Stimulated activated CD4-positive, alpha-beta T cell treated with anti-CD3 and anti-CD28 coated beads, Interleukin-15, amount 100 ng/mL, for 24 hours (primary cell): ENCODE measurements around the gene CHKB.

Experiments used
- DNase-seq: peaks from one replicate; pipeline ENCODE4 v3.0.0-alpha.2; 2020

CHKB gene

DNA sequence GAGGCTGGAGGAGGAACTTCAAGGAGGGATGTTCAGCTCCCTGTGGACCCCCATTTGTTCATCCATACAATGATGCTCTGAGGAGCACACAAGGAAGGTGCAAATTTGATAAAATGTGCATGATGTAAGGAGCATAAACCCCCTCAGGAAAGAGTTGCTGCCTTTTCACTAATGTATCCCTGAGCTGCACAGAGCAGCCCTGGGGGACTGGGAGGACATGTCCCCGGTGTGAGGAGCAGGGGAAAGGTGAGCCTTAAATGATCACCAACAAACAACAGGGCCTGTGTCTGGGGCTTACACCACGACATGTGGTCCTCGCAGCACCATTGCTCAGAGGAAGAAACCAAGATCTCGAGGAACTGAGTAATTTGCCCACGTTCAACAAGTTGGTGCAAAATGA lies 14.4 kb upstream of the CHKB start:
- DNase-seq, result no peak

DNA sequence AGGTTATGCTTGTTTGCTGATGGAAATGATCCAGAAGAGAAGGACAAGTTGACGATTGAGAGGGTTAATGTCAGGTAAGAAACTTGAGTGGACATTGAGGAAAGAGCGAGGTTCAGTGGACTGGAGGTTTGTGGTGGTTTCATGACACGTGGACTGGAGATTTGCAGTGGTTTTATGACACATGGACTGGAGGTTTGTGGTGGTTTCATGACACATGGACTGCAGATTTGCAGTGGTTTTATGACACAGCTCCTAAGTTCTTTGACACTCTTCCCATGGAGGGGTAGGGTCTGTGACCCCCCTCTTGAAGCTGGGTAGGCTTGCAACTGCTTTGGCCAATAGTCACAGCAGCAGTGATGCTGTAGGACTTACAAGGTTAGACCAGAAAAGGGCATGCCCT lies 12.5 kb upstream of the CHKB start:
- no peak for DNase-seq

DNA sequence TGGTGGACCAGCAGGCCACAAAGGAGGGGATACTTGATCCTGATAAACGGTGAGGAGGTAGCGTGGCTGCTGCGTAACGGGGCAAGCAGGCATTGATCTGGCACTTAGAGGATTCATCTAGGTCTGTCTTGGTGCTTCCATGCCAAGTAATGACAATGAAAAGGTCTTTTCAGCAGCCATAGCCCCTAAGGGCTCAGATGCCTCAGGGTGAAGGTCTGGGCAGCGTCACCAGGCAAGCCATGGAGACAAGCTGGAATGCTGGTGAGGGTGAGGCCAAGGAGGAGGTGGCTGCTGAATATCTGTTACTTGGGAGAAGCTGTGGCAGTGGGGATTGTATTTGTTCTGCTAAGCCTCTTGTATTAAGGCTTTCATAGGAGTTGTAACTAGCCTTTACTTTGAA lies 4.8 kb upstream of the CHKB start:
- DNase-seq, result no peak

DNA sequence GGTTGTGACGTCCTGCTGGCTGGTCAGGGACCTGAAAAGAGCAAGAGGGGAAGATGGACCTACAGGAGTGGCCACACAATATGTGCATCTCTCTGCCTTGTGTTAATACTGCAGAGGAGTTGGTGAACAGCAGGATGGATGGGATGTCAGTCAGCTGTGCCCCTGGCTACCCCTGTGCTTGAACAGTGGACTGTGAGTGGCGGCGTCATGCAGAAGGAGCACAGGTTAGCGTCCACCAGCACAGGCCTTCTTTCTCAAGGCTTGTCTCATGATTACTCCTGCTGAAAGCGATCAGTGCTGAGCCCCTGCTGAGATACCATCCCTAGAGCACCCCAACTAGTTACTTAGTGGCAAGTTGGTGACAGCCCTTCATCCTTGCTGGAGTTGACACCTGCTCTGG lies 3.8 kb upstream of the CHKB start:
- DNase-seq, result no peak

DNA sequence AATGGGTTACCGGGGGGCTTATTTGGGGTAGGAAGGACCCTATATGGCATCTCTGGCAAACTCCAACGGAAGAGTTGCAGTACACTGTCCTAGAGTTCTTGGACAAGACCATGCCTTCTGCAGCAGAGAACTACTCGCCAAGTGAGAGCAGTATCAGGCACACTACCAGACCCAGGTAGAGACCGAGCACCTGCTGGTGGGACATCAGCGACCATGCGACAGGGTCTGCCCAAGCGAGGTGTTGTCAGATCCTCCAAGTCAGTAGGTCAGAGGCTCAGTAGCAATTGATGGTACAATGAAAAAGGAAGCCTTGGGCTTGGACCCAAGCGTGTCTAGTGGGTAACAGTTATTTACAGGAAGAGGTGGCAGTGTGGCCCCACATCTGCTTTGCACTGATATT lies 3.1 kb upstream of the CHKB start:
- DNase-seq, result no peak

DNA sequence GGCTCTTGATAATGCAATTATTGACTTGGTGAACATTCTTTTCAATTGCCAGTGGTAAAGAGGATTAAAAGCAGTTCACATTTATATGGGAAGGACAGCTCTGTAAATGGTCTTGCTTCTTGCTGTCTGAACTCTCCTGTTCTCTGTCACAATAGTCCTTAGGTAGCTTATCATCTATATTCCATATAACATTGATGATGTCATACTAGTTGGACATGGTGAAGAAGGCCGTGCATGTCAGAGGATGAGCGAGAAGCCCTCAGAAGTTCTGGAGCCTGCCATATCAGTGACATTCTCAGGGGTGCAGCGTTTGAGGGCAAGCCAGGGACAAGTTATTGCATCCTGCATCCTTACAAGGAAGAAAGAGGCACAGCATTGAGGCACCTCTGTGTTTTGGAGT lies 2.6 kb upstream of the CHKB start:
- DNase-seq, result no peak

DNA sequence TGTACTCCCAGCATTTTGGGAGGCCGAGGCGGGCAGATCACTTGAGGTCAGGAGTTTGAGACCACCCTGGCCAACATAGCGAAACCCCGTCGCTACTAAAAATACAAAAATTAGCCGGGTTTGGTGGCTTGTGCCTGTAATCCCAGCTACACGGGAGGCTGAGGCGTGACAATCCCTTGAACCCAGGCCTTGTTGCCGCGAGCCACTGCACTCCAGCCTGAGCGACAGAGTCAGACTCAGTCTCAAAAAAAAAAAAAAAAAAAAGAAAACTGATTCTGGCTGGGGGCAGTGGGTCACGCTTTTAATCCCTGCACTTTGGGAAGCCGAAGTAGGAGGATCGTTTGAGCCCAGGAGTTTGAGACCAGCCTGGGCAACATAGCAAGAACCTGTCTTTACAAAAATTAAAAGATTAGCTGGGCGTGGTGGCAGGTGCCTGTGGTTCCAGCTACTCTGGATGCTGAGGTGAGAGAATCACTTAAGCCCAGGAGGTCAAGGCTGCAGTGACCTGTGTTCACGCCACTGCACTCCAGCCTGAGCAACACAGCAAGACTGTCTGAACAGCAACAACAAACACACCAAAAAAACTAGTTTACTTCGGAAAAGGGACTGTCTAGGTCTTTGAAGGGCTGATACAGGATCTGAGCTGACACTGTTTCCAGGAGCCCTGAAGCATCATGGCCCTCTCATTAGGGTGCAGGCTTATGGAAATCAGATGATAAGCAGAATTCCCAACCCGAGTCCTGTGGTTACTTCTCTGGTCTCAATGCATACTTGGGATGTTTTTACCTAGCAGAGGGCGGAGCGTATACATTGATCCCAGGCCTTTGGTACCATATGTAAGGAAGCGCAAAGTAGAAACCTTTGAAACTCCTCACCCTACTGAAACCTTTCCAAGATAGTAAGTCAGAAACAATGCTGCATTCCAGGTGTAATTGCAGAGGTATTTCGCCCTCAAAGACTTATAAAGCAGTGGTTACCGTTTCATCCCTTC lies 1.8 kb upstream of the CHKB start:
- no peak for DNase-seq

DNA sequence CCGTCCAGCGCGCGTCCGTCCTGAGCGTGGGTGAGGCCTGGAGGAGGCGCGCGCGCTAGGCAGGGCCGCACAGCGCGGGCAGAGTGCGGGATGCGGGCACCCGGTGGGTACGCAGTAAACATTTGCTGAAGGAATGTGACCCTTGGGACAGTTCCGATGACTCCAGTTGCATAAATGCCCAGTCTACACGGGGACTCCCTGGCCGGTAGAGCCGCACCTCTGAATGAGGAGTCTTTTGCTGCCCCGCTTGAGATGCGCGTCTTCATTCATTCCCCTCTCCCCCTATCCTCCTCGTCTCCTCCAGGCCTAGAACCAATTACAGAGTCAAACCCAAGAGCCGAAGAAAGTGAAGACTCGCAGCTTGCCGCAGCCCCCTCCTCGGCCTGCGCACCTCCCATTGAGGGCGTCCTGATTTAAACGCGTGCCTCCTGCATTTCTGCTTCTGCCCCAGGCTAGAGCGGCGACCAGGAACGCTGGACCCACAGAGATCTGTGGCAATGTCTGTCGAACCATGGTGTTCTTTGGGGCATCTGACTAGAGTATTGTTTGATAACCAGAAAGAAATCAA lies 729 bp upstream of the CHKB start:
- DNase-seq, result no peak

DNA sequence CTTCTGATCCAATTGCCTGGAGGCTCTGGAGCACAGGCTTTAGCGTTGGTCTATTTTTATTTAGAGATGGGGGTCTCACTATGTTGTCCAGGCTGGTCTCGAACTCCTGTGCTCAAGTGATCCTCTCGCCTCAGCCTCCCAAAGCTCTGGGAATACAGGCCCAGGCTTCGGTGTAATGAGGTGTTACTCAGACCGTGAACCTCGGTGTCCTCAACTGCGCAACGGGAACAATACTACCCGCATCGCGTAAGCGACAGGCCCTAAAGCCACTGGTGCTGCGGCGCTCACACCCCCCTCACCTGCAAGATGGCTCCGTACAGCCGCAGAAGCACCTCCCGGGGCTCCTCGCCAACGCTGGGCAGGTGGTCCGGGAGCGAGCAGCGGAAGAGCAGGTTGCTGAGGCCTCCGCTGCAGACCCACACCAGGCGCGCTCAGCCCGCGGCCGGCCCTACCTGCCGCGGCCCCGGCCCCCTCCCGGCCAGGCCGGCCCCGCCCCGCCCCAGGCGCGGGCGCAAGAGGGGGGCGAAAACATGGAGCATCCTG lies 628 bp downstream of the CHKB start:
- DNase-seq, result peak; percentile 55

DNA sequence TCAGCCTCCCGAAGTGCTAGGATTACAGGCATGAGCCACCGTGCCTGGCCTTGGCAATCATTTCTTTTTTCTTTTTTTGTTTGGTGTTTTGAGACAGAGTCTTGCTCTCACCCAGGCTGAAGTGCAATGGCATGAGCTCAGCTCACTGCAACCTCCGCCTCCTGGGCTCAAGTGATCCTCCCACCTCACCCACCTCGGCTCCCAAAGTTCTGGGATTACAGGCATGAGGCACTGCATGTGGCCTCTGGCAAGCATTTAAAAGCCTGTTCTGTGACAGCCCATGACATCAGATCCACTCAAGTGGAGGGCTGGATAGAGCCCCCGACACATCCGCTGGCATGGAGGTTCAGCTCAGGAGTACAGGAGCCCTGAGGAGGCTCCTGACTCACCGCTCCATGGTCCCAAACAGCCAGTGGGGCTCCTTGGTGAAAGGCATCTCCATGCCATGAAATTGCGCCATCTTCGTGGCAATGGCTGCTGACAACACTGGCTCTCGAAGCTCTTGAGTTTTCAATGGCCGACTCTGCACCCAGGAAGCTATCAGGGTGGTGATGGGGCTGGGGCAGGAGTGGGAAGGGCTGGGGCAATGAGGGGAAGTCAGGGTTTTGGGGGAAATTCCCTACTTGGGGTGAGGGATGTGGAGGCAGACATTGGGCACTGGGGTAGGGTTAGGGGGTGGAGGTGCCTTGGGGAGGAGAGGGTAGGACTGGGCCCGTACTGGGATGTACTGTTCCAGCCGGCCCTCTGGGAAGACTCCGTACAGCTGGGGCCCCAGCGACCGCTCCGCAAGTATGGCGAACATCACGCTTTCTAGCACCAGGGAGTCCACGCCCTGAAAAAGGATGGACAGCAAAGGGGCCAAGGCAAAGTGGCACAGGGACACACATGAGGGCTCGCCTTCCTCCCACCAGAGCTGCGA lies 1.4 kb downstream of the CHKB start:
- no peak for DNase-seq

DNA sequence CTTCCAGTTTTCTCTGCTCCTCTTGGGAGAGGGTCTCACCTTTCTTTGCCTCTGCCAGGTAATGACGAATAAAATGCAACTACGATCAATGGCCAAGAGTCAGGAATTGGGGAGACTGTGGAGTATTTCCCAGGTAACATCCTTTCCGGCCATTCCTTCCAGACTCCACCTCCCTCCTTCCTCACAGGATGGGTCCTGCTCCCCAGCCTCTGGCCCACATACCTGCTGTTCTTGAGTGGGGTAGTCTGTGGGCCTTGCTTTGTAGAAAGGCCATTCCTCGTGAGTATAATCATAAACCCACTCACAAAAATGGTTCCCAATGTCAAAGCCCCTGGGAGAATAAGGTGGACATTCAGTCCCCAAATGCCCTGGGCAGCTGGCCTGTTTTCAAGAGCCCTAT lies 2.9 kb downstream of the CHKB start:
- DNase-seq, result no peak

DNA sequence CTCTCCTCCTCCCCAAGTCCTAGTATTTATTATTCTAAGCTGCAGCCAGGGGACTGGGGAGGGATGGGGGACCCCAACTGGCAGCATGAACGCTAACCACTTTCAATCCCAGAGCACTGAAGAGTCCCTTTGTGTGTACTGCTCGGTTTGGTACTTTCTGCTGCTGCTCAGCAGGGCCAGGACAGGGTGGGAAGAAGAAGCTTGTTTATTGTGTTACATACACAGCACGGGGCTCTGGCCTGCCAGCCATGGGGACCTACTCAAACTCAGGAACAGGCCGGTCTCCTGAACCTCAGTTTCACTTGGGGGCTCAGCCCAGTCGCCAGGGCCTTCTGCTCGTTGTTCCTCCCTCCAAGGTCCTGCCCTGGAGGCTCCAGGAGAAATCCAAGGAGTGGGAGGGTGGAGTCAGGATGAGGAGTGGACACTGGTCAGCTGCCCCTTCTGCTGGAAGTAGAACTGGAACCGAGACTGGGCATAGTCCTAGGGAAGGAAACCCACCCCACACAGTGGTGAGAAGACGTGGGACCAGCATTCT lies 3.8 kb downstream of the CHKB start:
- DNase-seq, result no peak

DNA sequence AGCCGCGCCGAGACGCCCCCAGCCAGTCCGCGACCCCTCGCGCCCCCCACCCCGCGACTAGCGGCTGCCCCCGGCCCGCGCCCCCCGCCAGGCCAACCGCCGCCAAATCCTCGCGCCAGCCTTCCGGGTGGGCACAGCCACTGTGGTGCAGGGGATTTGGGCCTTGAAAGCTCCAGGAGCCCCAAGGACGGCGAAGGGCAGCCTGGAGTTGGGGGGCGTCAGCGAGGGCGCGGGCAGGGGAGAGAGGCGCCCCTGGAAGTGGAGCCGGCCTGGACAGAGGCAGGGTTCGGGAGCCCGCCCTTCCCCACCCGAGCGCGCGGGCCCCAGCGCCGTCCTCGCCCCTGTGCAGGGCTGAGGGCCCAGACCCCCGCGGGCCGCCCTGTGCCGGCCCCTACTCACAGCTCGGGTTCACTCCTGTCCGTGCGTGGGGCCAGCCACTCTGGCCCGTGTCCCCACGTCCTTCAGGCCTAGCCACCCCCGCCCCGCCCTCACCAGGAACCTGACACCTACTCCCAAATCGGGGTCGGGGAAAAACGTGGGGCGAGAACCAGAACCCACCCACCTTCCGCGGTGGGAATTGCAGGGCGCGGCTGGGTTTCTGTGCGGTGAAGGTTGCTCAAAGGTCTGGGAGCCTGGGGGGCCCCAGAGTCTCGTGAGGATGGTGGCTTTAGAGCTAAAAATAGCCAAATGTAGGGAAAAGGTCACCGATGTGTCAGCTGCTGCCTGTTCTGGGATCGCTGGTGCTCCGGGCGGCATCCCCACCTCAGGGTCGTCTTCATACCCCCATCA lies 4.5 kb downstream of the CHKB start, which contains the start of gene CPT1B:
Gene CPT1B, minus strand, starts transcription at position 441 of the 789 bp plus-strand sequence. CDS start 512 bp downstream, outside the sequence.
- no peak for DNase-seq

DNA sequence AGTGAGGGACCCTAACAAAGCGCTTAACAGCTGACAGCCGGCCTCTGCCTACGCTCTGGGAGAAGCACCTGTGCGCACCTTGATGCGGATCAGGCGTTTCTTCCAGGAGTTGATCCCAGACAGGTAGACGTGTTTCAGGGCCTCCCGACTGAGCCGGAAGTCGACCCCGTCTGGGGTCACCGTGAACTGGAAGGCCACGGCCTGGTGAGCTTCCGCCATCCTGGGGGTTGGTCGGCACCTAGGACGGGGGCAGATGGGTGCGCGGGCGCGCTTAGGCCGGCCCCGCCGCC lies 5.0 kb downstream of the CHKB start:
- no peak for DNase-seq

DNA sequence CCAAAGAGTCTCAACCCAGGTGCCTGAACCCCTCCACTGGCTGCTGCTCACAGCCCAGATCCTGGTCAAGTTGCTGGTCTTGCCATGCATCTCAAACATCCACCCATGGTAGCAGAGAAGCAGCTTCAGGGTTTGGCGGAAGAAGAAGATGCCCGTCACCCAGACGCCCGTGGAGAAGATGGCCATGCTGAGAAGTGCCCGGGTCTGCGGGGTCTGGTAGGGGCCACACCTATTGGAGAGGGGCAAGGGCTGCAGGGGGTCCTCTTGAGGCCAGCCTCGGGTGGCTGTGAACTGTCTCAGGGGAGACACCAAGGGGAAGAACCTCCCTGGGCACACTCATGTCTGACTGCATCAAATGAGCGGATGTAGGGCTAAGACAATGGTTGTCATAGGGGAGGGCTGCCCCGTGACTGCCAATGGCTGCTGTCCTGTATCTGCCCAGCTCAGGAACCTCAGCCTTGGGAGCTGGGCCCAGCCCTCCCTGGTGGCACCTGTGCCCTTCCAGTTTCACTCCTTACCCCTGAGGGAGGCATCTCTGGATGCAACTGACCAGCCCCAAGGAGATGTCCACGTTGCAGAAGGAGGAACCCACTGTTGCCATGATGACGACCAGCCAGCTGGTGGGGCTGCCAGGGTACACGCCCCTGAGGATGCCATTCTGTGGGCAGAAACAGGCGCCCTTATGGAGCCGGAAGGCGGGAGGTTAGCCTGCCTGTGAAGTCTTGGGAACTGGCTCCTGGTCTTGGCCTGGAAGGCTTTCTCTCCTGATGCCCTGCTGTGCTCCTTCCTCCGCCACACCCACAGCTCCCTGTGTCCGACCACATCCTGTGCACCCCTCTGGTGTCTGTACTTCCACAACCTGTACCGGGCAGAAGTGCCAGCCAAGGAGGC lies 5.6 kb downstream of the CHKB start:
- no peak for DNase-seq

DNA sequence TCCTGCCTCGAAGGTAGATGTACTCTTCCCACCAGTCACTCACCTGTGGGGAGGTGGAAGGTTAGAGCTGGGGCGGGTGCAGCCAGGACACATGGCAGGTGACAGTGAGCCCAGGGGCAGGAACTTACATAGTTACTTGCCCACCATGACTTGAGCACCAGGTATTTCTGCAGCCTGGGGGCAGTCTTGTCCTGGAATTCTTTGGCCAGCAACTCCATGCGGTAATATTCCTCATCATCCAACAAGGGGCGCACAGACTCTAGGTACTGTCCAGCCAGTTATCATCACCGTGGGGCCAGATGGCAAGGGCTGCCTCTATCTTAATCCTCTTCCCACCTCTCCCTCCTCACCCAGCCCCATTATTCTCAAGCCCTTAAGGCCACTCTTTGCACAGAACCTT lies 6.6 kb downstream of the CHKB start:
- DNase-seq, result no peak

DNA sequence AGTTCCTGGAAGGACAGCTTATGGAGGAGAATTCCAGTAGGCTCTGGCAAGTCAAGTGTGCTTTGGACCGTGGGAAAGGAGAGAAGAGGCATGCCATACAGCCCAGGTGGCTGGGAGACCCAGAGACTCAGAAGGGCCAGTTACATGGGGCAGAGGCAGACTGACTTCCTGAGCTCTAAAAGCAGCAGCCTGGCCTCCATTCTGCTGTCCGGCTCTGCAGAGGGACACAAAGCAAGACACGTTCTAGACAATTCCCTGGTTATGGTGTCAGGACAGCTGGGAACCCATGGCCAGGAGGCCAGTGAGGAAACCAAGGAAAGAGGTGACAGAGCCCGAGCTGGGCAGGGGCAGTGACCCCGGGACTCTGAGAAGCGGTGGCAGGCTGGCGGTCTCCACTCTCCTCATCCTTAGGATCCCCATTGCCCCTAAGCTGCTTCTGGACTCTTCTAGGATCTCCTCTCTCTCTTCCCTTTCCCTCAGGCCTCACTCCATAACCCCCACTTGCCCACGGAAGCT lies 7.2 kb downstream of the CHKB start:
- no peak for DNase-seq

DNA sequence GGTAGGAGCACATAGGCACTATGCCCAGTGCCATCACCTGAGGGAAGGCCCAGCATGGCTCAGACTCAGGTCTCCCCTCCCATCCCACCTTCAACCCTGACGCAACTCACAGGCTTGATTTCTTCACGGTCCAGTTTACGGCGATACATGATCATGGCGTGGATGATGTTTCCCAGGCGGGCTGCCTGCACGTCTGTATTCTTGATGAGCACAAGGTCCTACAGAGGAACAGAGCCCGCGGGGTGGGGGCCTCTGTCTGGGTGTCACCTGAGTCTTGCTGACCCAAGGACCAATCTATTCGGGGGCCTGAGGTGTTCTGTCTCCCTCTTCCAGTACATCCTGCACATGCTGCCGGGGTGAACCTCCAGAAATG lies 8.3 kb downstream of the CHKB start:
- no peak for DNase-seq

DNA sequence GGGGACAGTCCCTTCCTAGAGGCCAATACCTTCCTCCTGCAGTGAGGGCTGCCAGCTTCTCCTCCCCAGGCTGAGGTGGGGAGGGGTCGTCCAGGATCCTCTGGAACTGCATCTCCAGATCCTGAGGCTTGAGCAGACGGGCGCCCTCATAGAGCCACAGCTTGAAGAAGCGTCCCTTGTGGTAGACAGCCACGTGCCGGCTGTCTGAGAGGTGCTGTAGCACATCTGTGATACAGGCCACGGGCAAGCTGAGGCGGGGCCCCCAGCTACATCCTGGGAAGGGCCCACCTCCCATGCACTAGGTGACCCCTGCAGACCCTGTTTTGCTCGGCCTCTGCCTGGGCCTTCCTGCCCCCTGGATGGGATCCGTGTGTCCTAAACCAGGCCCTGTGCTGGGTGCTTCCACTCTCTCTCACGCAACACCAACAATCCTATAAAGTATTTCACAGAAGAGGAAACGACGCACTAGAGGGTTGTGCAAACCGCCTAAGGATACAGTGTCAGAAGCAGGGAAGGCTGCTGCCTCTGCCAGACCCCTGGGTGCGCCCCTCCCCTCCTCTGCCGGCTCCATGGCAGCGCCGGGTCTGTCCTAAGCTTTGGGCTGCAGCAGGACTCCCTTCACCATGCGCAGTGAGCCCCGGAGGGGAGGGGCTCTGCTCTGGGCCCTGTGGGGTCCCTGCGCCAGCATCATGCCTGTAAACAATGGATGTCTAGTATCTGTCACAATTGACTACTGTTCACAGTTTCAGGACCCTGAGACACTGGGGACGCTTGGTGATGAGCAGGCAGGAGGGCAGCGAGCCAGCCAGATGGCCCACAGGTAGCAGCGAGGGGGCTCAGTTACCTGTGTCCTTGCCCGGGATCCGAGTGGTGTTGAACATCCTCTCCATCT lies 8.9 kb downstream of the CHKB start:
- no peak for DNase-seq

DNA sequence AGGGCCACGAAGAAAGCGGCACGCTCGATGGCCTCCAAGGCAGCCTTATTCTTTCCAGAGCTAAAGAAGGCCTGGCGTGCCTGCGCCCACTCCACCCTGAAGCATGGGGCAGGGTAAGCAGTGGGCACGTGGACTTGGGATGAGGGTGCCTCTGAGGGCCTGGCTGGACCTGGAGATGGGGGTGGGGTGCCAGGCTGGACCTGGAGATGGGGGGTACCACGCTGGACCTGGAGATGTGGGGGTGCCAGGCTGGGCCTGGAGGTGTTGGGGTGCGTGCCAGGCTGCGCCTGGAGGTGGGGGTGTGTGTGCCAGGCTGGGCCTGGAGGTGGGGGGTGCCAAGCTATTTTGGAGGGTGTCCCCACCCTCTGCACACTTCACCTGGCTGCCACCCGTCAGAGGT lies 9.7 kb downstream of the CHKB start:
- no peak for DNase-seq
